K562 (cell line): ENCODE results near the gene ZFAND3. TPM values are rescaled to one million over a fixed set of nuclear protein-coding genes. Genes with fewer than 3 reads are reported as not detected.

ENCODE experiments used
- ATAC-seq: fragments of 200-7000 bp; cut with Tn5 transposase; 3 replicates; pipeline ENCODE4 v1.9.1; 2020; ENCODE audit warnings: moderate library complexity
- BruUV-seq: library from RNA; stranded (reverse); fragments of 400-500 nt; replicated peaks from 2 replicates; lab custom pipeline; 2021; lab: Mats Ljungman, UMichigan
- CTCF ChIA-PET: fragments of 300-600 bp; formaldehyde crosslinking; extraction: SDS; loops from one replicate; lab custom pipeline; 2021; ENCODE audit warnings: low intra/inter-chr PET ratio; lab: Yijun Ruan, JAX
- POLR2A ChIA-PET: fragments of 300-600, 350-650 bp; sonication (Branson Sonifier 250); formaldehyde crosslinking; extraction: SDS; loops from one replicate; lab custom pipeline; 2021; ENCODE audit warnings: antibody characterized with exemption, inconsistent platforms; lab: Yijun Ruan, JAX
- DNase-seq, 4 experiments: peaks; one replicate each; pipeline versions ENCODE4 v3.0.0 to v3.0.0-alpha.2; 2011 to 2018; ENCODE audit warnings: low spot score in 3 of 4, mixed read lengths in 3 of 4; ENCODE audit errors: extremely low read depth in 1 of 4
- FAIRE-seq: peaks from 2 replicates; lab custom pipeline; 2011; peaks lifted over from hg19 to GRCh38; lab: Jason Lieb, UNC
- H2AFZ ChIP-seq: 2 replicates; pipeline ENCODE4 v1.6.0; 2011; ENCODE audit warnings: low read depth, low read length, control low read depth, inconsistent platforms
- H3K27ac ChIP-seq: fragments of 200-600 bp; 3 replicates; pipeline ENCODE4 v1.8.0; 2011; ENCODE audit warnings: low read depth, mild to moderate bottlenecking, control low read depth, inconsistent platforms, low read length, moderate library complexity, mixed read lengths; ENCODE audit errors: extremely low read depth
- H3K27me3 ChIP-seq, 2 experiments: fragments of 300-600 bp in 1 of 2; 2 replicates in 1 of 2; 3 replicates in 1 of 2; pipeline versions ENCODE4 v1.6.0 to v1.8.0; 2011; ENCODE audit warnings: inconsistent platforms in 2 of 2, low read length in 2 of 2, mild to moderate bottlenecking in 1 of 2, mixed read lengths in 1 of 2, moderate library complexity in 1 of 2; ENCODE audit not compliant: control insufficient read depth in 2 of 2, insufficient read depth in 2 of 2
- H3K36me3 ChIP-seq: fragments of 300-600 bp; 3 replicates; pipeline ENCODE4 v1.8.0; 2011; ENCODE audit warnings: mild to moderate bottlenecking, low read length, inconsistent platforms; ENCODE audit not compliant: control insufficient read depth, insufficient read depth
- H3K4me1 ChIP-seq, 2 experiments: fragments of 200-600 bp in 1 of 2; replicated peaks in 1 of 2; 2 replicates in 1 of 2; 3 replicates in 1 of 2; pipeline versions ENCODE4 v1.5.1 to v1.8.0; 2011; ENCODE audit warnings: inconsistent platforms in 2 of 2, low read length in 2 of 2, mild to moderate bottlenecking in 1 of 2, mixed read lengths in 1 of 2, moderate library complexity in 1 of 2; ENCODE audit not compliant: control insufficient read depth in 2 of 2, insufficient read depth in 2 of 2
- H3K4me2 ChIP-seq: 2 replicates; pipeline ENCODE4 v1.6.1; 2011; ENCODE audit warnings: low read length, control low read depth, inconsistent platforms, mixed read lengths; ENCODE audit not compliant: insufficient read depth
- H3K4me3 ChIP-seq: fragments of 200-600 bp; sonication (generic), shearing (Covaris generic); 2 replicates; pipeline ENCODE4 v1.5.1; 2016; ENCODE audit warnings: control low read depth, inconsistent platforms
- H3K79me2 ChIP-seq: fragments of 200-600 bp; 3 replicates; pipeline ENCODE4 v1.8.0; 2011; ENCODE audit warnings: low read length, inconsistent platforms; ENCODE audit not compliant: control insufficient read depth, insufficient read depth
- H3K9ac ChIP-seq, 2 experiments: 2 replicates each; pipeline versions ENCODE4 v1.6.0 to v1.6.1; 2011; ENCODE audit warnings: low read depth in 2 of 2, low read length in 2 of 2, control low read depth in 1 of 2, inconsistent platforms in 1 of 2, mild to moderate bottlenecking in 1 of 2, mixed read lengths in 1 of 2; ENCODE audit not compliant: insufficient read depth in 1 of 2
- H3K9me1 ChIP-seq: one replicate; pipeline ENCODE4 v1.6.0; 2011; ENCODE audit warnings: inconsistent platforms, mild to moderate bottlenecking, low read length, moderate library complexity; ENCODE audit not compliant: control insufficient read depth, insufficient read depth
- H3K9me3 ChIP-seq: replicated peaks from 2 replicates; pipeline ENCODE4 v1.5.1; 2011; ENCODE audit warnings: low read depth, low read length, inconsistent platforms; ENCODE audit not compliant: control insufficient read depth, insufficient read depth
- H4K20me1 ChIP-seq: replicated peaks from 2 replicates; pipeline ENCODE4 v1.6.1; 2011; ENCODE audit warnings: low read length, inconsistent platforms, mixed read lengths; ENCODE audit not compliant: control insufficient read depth, insufficient read depth
- BRF2 ChIP-seq: IDR thresholded peaks from 3 replicates; pipeline ENCODE4 v1.6.1; 2011; ENCODE audit warnings: borderline replicate concordance, mild to moderate bottlenecking; ENCODE audit not compliant: insufficient read length, insufficient read depth
- CREB5 ChIP-seq: fragments of 250-450 bp; sonication (Bioruptor Pico); IDR thresholded peaks from 2 replicates; pipeline ENCODE4 v1.5.0; 2020; ENCODE audit warnings: mild to moderate bottlenecking
- DNMT1 ChIP-seq: fragments of 450-650 bp; IDR thresholded peaks from 2 replicates; pipeline ENCODE4 v1.6.1; 2016; ENCODE audit warnings: antibody characterized with exemption, mild to moderate bottlenecking
- FOXK1 ChIP-seq: sonication (generic); formaldehyde crosslinking; IDR thresholded peaks from 2 replicates; pipeline ENCODE4 v1.8.0; 2022; ENCODE audit warnings: missing genetic modification reagents, mild to moderate bottlenecking, borderline replicate concordance
- GTF2A2 ChIP-seq: IDR thresholded peaks from 2 replicates; pipeline ENCODE4 v1.6.1; 2016; ENCODE audit warnings: mild to moderate bottlenecking, missing genetic modification characterization, missing compliant biosample characterization
- GTF2E2 ChIP-seq: fragments of 200-800 bp; sonication (Bioruptor generic); IDR thresholded peaks from 2 replicates; pipeline ENCODE4 v1.6.1; 2016; ENCODE audit warnings: missing genetic modification characterization, missing compliant biosample characterization
- L3MBTL2 ChIP-seq: fragments of 450-650 bp; IDR thresholded peaks from 2 replicates; pipeline ENCODE4 v1.6.1; 2016; ENCODE audit warnings: mild to moderate bottlenecking, moderate library complexity
- NCOA1 ChIP-seq: fragments of 450-650 bp; IDR thresholded peaks from 2 replicates; pipeline ENCODE4 v1.6.1; 2016; ENCODE audit warnings: low read depth
- PKNOX1 ChIP-seq: fragments of 450-650 bp; IDR thresholded peaks from 2 replicates; pipeline ENCODE4 v1.6.1; 2016
- SAP30 ChIP-seq: fragments of 200-600 bp; sonication (generic); IDR thresholded peaks from 2 replicates; pipeline ENCODE4 v1.6.1; 2012; ENCODE audit warnings: borderline replicate concordance, low read depth, mild to moderate bottlenecking, moderate library complexity, low read length, control low read depth, inconsistent platforms; ENCODE audit not compliant: insufficient read depth, poor library complexity, severe bottlenecking
- ZBTB43 ChIP-seq: sonication (generic); formaldehyde crosslinking; IDR thresholded peaks from 2 replicates; pipeline ENCODE4 v1.8.0; 2023; ENCODE audit warnings: mild to moderate bottlenecking, missing genetic modification reagents
- ZEB2 ChIP-seq: fragments of 450-650 bp; IDR thresholded peaks from 2 replicates; pipeline ENCODE4 v1.6.1; 2016
- ZNF143 ChIP-seq: sonication (generic); formaldehyde crosslinking; IDR thresholded peaks from 2 replicates; pipeline ENCODE4 v1.9.0; 2022; ENCODE audit warnings: mild to moderate bottlenecking, missing genetic modification reagents
- ZNF253 ChIP-seq: fragments of 250-450 bp; sonication (Bioruptor Pico); conservative IDR thresholded peaks from 2 replicates; pipeline ENCODE4 v1.6.1; 2021; ENCODE audit warnings: mild to moderate bottlenecking
- ZNF324 ChIP-seq: fragments of 250-450 bp; sonication (Bioruptor Pico); IDR thresholded peaks from 2 replicates; pipeline ENCODE4 v1.4.0; 2020; ENCODE audit warnings: mild to moderate bottlenecking
- ZNF436 ChIP-seq: fragments of 250-450, 450-650 bp; sonication (Bioruptor Pico); formaldehyde crosslinking; IDR thresholded peaks from 2 replicates; pipeline ENCODE4 v1.7.0; 2020; ENCODE audit warnings: mild to moderate bottlenecking
- ZNF644 ChIP-seq: fragments of 200-800 bp; sonication (Bioruptor generic); IDR thresholded peaks from 2 replicates; pipeline ENCODE4 v1.6.1; 2016; ENCODE audit warnings: low read depth, missing genetic modification characterization, missing compliant biosample characterization
- ZNF79 ChIP-seq: fragments of 250-450 bp; sonication (Bioruptor Pico); IDR thresholded peaks from 2 replicates; pipeline ENCODE4 v1.4.0; 2020; ENCODE audit warnings: low read depth, mild to moderate bottlenecking, moderate library complexity
- ZZZ3 ChIP-seq: fragments of 450-650 bp; IDR thresholded peaks from 2 replicates; pipeline ENCODE4 v1.6.1; 2016; ENCODE audit warnings: antibody characterized with exemption, mild to moderate bottlenecking, moderate library complexity
- WGBS: fragments of 100-300 bp; shearing (Covaris generic); methylation state at CpG from one replicate; pipeline ENCODE4 v1.1.6; 2016; ENCODE audit warnings: low coverage, mixed read lengths; ENCODE audit not compliant: insufficient coverage; ENCODE audit errors: missing lambda C conversion rate; 5-methylcytosine and 5-hydroxymethylcytosine counted together
- in situ Hi-C: fragments of 300-500 bp; cut with MboI; formaldehyde crosslinking; loops from 4 replicates; pipeline ENCODE4 v1.15.0; 2018; ENCODE audit warnings: inconsistent platforms, mixed read lengths
- intact Hi-C: fragments of 100-400 bp; cut with micrococcal nuclease; formaldehyde crosslinking; loops from 2 replicates; pipeline ENCODE4 v1.14.2; 2022
- polyA plus RNA-seq, 8 experiments: library from polyadenylated mRNA; depleted of rRNA in 4 of 8; stranded (reverse) in 5 of 8; unstranded in 3 of 8; fragments of >200 nt; fragmentation: Nextera tagmentation in 2 of 8; fragmentation: Illumina TruSeq in 1 of 8; extraction: Ambion mirVana in 2 of 8; extraction: Trizol in 1 of 8; gene quantifications; 2 replicates each; pipeline versions ENCODE4 v1.2.1 to v1.2.3, GENCODE V29; 2011 to 2014; ENCODE audit warnings: inconsistent platforms in 1 of 8, missing spikeins in 1 of 8
- total RNA-seq, 7 experiments: library from RNA; depleted of rRNA in 6 of 7; stranded (reverse); fragments of >200 nt in 6 of 7; fragmentation: Illumina TruSeq in 2 of 7; extraction: Trizol in 2 of 7; gene quantifications; 2 replicates each; pipeline versions ENCODE4 v1.2.1 to v1.2.3, GENCODE V29; 2011 to 2021; ENCODE audit warnings: low replicate concordance in 1 of 7

The ZFAND3 gene
- total and polyA plus RNA-seq, 9 of the 15 experiments (the other 6 are each of a cell fraction or from before 2014, with no cell fraction given): 0.81 to 26.6 (median 11.8) TPM

GRCh38 chr6:37987559-37987958, 168.0 kb downstream of the ZFAND3 start (continued):
- TF ChIP-seq DNMT1: no peak
- TF ChIP-seq ZNF253: no peak
- no peak for TF ChIP-seq GTF2E2 (tag)
- TF ChIP-seq PKNOX1: no peak
- no peak for TF ChIP-seq BRF2
- TF ChIP-seq ZNF324 (CRISPR knock-in tag): no peak
- TF ChIP-seq L3MBTL2: no peak
- TF ChIP-seq ZNF436 (CRISPR knock-in tag): no peak
- no peak for TF ChIP-seq ZNF79 (CRISPR knock-in tag)

- no peak for ATAC-seq
- ChIA-PET POLR2A (interaction anchor here (1.4 kb wide), 1 partner anchor 64 kb away, joined by 3 read pairs; no protein-coding TSS in a partner anchor), CTCF (no interaction called here)
- Histone ChIP-seq H3K9me3 (no peaks in the 10 kb centered on the region), H3K36me3 (no peaks in the 10 kb centered on the region), H3K79me2 (peaks cover 5% of the 10 kb centered on the region; the same call in 1 of the 3 replicates), H3K27ac (no peak overlapping the region), H3K4me3 (no peak overlapping the region), H3K4me2 (no peak overlapping the region), H3K9ac (no peak overlapping the region), H4K20me1 (peaks cover 6% of the 10 kb centered on the region; the same call in 1 of the 2 replicates), H3K4me1 (no peaks in the 10 kb centered on the region; a peak in 1 of 5 replicates), H3K9me1 (no peaks in the 10 kb centered on the region), H3K27me3 (no peaks in the 10 kb centered on the region), H2AFZ (no peak overlapping the region)
- WGBS: 39% methylated on average over 2 of the region's 2 CpGs
- BruUV-seq: no TSS peak
- DNase-seq: no peak
- in situ Hi-C loops (no loop called here), intact Hi-C loops (no loop called here)
- no peak for FAIRE-seq
- TF ChIP-seq ZNF644 (tag) (no peak), ZEB2 (no peak), ZBTB43 (CRISPR knock-in tag) (no peak), FOXK1 (CRISPR knock-in tag) (no peak), CREB5 (CRISPR knock-in tag) (no peak), GTF2A2 (tag) (no peak), ZZZ3 (no peak), SAP30 (no peak), ZNF143 (CRISPR knock-in tag) (no peak), NCOA1 (no peak)
Measured at GRCh38 chr6:37988127-37988526, 168.6 kb downstream of the ZFAND3 start.
